Epithelial cell of esophagus (primary cell): ENCODE measurements around the gene SLC6A12.

Experiments
- DNase-seq: peaks from one replicate; pipeline ENCODE4 v3.0.0; 2010; ENCODE audit warnings: low read depth
- H3K4me3 ChIP-seq: 2 replicates; pipeline ENCODE4 v1.5.1; 2011; ENCODE audit warnings: mild to moderate bottlenecking, low read length, control low read depth
- TF ChIP-seq, protein P1 (sequence below): IDR thresholded peaks from 2 replicates; pipeline ENCODE4 v1.5.1; 2011; ENCODE audit warnings: low read depth, mild to moderate bottlenecking, low read length, control low read depth, inconsistent platforms; ENCODE audit not compliant: insufficient read depth; ENCODE audit errors: missing control alignments

The SLC6A12 gene

GRCh38 chr12:164207-164606 lies 49.8 kb downstream of the SLC6A12 start:
- DNase-seq, result no peak
- no peak overlapping the region for H3K4me3 ChIP-seq
- TF ChIP-seq, protein P1, sequence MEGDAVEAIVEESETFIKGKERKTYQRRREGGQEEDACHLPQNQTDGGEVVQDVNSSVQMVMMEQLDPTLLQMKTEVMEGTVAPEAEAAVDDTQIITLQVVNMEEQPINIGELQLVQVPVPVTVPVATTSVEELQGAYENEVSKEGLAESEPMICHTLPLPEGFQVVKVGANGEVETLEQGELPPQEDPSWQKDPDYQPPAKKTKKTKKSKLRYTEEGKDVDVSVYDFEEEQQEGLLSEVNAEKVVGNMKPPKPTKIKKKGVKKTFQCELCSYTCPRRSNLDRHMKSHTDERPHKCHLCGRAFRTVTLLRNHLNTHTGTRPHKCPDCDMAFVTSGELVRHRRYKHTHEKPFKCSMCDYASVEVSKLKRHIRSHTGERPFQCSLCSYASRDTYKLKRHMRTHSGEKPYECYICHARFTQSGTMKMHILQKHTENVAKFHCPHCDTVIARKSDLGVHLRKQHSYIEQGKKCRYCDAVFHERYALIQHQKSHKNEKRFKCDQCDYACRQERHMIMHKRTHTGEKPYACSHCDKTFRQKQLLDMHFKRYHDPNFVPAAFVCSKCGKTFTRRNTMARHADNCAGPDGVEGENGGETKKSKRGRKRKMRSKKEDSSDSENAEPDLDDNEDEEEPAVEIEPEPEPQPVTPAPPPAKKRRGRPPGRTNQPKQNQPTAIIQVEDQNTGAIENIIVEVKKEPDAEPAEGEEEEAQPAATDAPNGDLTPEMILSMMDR, result no peak

DNA sequence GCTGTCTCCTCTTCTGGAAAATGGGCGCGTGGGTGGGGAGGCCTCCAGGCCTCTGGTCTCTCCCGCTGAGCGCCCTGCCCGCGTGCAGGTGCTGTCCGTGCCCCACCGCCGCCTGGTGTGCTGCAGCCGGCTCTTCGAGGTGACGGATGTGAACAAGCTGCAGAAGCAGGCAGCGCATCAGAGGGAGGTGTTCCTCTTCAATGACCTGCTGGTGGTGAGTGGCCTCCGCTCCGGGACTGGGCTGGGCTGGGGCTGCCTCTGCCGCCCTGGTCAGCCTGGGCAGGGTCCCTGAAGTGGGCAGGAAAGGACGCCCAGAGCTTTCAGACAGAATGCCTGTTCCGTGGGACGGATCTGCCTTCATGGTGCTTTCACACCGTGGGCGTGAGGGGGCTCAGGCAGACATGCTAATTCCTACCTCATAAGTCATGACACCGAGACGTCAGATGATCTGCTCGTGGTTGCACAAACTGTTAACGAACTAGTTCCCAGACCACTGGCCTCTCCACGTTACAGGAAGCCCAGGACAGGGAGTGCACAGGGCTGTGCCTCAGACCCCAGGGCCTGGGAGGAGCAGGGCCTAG lies 50.5 kb downstream of the SLC6A12 start:
- TF ChIP-seq, protein P1, result no peak
- no peak overlapping the region for H3K4me3 ChIP-seq
- DNase-seq, result no peak

- TF ChIP-seq, protein P1, result no peak
- no peak for DNase-seq
Measured at GRCh38 chr12:162467-163307, 51.3 kb downstream of the SLC6A12 start.

GRCh38 chr12:161823-162222 lies 52.1 kb downstream of the SLC6A12 start:
- DNase-seq, result no peak
- TF ChIP-seq, protein P1, result no peak
- H3K4me3 ChIP-seq, result no peak overlapping the region

More at GRCh38 chr12:162467-163307, 51.3 kb downstream of the SLC6A12 start:
- no peak overlapping the region for H3K4me3 ChIP-seq

GRCh38 chr12:160858-161257 lies 53.1 kb downstream of the SLC6A12 start:
- H3K4me3 ChIP-seq, result no peak overlapping the region
- TF ChIP-seq, protein P1, result no peak
- DNase-seq, result no peak

DNA sequence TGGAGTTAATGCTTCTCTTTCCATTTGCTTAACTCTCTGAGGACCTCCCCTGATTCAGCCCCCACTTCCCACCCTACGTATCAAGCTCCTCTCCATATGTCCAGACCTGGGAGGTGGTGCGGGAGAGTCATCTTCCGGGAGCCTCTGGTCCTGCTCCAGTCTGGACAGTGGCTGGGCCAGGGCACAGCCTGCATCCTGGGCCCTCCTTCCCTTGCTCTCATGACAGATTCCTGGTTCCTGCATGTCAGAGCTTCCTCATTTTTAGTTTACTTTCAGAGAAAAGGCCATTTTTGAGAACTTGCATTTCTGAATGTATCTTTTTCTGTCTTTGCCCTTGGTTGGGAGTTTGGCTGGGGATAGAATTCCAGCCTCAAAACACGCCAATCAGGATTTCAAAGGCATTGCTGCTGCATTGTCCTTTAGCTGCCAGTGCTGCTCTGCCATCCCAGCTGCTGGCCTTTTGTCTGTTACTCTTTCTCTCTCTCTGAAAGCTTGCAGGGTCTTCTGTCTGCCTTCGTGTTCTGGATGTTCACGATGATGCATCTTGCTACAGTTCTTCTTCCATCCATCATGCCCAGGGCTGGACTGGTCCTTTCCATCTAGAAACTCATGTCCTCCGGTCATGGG lies 54.7 kb downstream of the SLC6A12 start:
- no peak for DNase-seq
- TF ChIP-seq, protein P1, result no peak
- H3K4me3 ChIP-seq, result no peak overlapping the region
